Esophagus muscularis mucosa (tissue), 4 donors: ENCODE data around the gene RBFOX2.

ENCODE experiments used
- EP300 ChIP-seq: sonication (generic); formaldehyde crosslinking; IDR thresholded peaks from one replicate; pipeline ENCODE4 v1.6.1; 2017; ENCODE audit warnings: antibody characterized with exemption
- POLR2A ChIP-seq: fragments of 450-650 bp; IDR thresholded peaks from one replicate; pipeline ENCODE4 v1.6.1; 2017; ENCODE audit warnings: antibody characterized with exemption, moderate library complexity, mild to moderate bottlenecking, low read depth
- POLR2AphosphoS5 ChIP-seq, 2 donors: sonication (generic); formaldehyde crosslinking; IDR thresholded peaks; one replicate each; pipeline ENCODE4 v1.6.1; 2017; ENCODE audit warnings: antibody characterized with exemption in 2 of 2
- TF ChIP-seq, protein P1 (sequence below), 3 experiments: fragments of 200-600 bp in 2 of 3; fragments of 450-650 bp in 1 of 3; sonication (generic) in 2 of 3; IDR thresholded peaks; one replicate each; pipeline ENCODE4 v1.5.1; 2017 to 2019; ENCODE audit warnings: antibody characterized with exemption in 3 of 3, mild to moderate bottlenecking in 2 of 3, moderate library complexity in 1 of 3

DNA sequence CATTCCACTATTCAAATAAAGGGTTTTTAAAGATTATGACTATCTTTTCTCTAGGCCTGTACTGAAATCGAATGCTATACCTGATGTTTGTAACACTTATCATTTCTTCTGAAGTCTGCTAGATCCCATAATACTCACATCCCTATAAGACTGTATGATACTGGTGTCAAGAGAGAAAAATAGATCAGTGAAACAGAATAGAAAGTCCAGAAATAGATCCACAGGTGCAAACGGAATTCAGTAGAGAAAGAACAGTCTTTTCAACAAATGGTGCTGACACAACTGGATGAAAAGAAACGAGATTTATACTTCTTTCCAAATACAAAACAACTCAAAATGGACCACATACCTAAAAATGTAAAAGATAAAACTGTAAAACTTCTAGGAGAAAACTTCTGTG, 167.8 kb downstream of the RBFOX2 start:
- TF ChIP-seq POLR2AphosphoS5 (IDR thresholded peaks at IDR 0.05) (no peak), POLR2A (no peak), EP300 (no peak)
- TF ChIP-seq, protein P1, sequence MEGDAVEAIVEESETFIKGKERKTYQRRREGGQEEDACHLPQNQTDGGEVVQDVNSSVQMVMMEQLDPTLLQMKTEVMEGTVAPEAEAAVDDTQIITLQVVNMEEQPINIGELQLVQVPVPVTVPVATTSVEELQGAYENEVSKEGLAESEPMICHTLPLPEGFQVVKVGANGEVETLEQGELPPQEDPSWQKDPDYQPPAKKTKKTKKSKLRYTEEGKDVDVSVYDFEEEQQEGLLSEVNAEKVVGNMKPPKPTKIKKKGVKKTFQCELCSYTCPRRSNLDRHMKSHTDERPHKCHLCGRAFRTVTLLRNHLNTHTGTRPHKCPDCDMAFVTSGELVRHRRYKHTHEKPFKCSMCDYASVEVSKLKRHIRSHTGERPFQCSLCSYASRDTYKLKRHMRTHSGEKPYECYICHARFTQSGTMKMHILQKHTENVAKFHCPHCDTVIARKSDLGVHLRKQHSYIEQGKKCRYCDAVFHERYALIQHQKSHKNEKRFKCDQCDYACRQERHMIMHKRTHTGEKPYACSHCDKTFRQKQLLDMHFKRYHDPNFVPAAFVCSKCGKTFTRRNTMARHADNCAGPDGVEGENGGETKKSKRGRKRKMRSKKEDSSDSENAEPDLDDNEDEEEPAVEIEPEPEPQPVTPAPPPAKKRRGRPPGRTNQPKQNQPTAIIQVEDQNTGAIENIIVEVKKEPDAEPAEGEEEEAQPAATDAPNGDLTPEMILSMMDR (IDR thresholded peaks at IDR 0.05), result no peak
